HG03439 (cell line): ENCODE results near the gene PRR7.
A peak's percentile ranks its signal among the peaks of the same experiment; 100 is the strongest.

Experiments
- ATAC-seq: cut with Tn5 transposase; IDR thresholded peaks from one replicate; pipeline ENCODE4 v1.9.1; 2021; ENCODE audit warnings: mild to moderate bottlenecking, moderate library complexity; ENCODE audit not compliant: unreplicated experiment

The PRR7 gene

DNA sequence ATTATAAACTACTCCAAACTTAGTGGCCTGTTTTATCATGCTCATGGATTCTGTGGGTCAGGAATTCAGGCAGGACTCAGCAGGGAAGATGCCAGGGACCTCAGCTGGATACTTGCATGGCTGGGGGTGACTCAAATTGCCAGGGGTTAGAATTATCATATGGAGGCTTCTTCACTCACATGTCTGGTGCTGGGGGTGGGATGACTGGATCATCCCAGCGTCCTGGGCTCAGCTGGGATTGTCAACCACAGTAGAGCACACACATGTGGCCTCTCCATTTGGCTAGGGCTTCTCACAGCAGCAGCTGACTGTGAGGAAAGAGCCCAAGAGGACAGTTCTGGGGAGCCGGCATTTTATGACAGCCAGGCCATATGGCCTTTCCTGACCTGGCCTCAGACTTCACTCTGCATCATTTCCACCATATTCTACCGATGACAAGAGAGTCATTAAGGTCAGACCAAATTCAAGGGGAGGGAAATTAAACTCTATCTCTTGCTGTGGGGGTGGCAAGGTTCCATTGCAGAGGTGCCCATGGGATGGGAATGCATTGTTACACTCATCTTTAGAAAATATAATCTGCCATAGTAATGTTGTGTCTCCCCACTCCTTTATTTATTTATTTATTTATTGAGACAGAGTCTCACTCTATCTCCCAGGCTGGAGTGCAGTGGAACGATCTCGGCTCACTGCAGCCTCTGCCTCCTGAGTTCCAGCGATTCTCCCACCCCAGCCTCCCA is 25.4 kb upstream of the PRR7 start:
- ATAC-seq = no peak

DNA sequence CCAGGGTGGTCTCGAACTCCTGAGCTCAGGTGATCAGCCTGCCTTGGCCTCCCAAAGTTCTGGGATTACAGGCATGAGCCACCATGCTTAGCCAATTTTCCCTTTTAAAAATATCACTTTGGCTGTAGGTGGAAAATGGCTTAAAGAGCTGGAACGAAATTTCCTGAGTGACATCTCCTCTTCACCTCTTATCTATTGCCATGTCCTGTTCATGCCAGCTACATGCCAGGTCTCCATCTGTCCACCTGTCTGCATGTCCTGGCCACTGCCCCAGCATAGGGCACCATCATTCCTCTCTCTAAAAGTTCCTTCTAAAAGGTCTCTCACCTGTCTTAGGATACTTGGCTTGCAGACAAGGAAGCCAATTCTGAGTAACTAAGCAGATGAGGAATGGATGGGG is 22.9 kb upstream of the PRR7 start:
- no peak for ATAC-seq

DNA sequence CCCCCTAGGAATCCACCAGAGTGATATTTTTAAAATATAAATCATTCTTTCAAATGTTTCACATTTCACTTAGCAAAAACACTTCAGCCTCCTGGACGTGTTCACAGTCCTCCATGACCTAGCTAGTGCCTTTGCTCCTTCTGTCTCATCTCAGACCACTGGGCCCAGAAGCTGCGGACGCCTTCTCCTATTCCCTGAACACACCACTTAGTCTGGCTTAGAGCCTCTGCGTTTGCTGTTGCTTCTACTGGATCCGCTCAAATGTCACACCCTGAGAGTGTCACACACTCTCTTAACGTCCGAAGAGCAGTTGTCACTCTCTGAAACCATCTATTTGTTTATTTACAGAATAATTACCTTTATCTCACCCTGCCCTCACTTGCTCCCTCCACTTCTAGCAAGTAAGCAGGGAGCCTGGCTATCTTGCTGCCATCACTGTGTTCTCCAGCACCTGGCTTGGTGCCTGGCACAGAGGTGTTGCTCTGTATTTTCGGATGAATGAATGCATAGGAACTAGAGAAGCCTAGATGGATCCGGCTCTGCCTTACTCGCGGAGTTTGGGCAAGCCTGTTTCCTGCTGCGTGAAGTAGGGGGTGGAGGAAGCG is 21.3 kb upstream of the PRR7 start:
- ATAC-seq = no peak

DNA sequence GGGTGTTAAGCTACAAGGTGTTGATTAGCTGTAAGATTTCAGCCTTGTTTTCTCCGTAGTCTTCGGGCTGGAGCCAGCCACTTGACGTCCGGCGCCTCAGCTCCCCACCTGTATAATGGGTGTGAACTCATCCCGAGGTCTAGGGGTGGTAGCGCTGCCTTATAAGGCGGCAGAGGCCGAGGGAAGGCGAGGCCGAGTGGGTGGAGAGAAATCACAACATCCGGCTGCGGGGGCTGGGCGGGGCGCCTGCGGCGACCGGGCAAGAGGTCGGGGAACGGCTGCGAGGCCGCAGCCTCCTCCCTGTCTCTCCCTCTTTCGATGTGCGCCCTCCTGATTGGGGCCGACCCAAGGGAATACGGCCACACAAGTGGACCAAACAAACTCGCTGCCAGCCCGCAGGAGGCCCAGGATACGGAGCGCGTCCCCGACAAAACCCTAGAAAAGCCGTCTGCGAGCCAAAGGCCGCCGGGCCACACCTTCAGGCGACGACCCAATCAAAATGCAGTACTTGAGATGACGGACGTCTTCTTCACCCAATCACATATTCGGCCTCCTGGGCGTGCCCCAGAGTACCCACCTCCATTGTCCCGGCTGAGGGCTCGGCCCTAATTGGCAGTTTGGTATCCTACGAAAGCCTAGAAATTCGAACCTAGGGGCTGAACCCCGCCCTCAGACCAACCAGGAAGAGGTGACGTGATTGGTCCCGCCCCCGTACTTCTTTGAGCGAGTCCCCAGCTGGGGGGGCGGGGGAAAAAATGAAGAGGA is 20.6 kb upstream of the PRR7 start:
- ATAC-seq = peak; percentile 78

DNA sequence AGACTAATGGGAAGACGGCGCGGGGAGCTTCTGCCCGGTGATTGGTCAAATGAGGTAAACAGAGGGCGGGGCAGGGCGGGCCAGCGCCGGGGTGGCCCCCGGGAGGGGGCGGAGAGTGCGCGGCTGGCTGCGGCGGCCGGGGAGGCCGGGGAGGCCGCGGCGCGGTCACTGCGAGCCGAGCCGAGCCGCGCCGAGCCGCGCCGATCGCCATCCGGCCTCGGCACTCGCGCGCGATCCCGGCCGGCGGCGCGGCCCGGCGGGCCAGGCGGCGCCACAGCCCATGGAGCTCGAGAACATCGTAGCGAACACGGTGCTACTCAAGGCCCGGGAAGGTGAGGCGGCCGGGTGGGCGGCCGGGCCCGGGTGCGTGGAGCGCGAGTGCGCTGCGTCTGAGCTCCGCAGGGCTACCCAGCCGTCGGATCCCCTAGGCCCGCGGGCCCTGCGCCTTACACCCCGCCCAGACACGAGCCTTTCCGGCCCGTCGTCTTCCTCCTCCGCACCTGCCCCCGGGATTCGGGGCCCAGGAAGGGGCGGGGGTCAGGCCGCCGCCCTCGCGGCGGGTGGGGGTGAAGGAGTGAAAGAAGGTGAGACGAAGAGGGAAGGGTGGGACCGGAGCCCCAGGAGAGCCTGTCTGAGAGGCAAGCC is 19.9 kb upstream of the PRR7 start, which contains the start of gene GRK6:
TSS of gene GRK6 (plus strand) at position 111 of the 645 bp plus-strand sequence. CDS start at position 281, 170 bp downstream.
- peak; percentile 4 for ATAC-seq

DNA sequence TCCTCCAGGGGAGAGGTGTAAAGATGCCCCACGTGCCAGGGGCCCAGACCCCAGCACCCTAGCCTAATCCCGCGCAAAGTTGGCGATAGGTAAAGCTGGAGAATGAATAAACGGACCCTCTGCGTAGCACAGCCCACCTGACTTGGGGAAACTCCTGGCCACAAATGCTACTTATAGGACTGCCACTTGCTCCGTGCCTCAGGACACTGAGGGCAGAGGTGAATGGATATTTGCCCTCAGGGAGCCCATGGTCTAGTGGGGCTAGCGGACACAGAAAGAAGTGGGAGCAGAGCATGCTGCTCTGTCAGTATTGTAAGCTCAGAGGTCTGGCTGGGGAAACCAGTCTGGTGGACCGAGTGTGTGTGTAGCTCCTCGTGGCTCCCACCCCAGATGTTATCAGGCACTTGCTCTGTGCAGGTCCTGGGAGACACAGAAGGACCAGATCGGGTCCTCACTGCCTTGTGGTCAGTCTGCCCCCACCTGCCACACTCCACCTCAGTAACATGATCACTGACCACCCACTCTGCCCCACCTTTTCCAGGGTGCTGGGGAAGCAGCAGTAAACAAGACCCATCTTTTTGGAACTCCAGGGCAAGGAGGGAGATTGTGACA is 19.3 kb upstream of the PRR7 start:
- no peak for ATAC-seq

DNA sequence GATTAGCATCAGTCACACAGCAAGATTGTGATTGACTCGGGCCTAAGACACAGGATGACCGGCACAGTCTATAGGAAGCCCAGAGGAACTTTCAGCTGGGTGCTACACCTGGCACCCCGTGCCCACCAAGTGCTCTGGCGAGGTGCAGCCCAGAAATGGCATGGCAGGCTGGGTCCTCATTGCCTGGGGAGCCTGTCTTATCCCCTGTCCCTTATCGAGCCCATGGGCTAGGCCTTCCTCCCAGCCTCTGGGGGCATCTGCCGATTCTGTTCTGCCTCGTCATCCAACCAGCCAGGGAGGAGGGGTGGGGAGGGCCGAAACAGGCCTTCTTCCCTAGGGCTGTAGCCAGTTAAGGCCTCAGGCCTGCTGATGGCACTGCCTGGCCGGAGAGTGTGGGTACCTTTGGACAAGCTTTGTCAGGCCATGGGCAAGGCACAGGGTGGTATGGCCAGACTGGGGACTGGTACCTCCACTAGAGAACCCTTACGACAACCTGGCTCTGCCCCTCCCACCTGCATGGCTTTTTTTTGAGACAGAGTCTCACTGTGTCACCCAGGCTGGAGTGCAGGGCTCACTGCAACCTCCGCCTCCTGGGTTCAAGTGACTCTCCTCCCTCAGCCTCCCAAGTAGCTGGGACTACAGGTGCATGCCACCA is 18.6 kb upstream of the PRR7 start:
- ATAC-seq = no peak

DNA sequence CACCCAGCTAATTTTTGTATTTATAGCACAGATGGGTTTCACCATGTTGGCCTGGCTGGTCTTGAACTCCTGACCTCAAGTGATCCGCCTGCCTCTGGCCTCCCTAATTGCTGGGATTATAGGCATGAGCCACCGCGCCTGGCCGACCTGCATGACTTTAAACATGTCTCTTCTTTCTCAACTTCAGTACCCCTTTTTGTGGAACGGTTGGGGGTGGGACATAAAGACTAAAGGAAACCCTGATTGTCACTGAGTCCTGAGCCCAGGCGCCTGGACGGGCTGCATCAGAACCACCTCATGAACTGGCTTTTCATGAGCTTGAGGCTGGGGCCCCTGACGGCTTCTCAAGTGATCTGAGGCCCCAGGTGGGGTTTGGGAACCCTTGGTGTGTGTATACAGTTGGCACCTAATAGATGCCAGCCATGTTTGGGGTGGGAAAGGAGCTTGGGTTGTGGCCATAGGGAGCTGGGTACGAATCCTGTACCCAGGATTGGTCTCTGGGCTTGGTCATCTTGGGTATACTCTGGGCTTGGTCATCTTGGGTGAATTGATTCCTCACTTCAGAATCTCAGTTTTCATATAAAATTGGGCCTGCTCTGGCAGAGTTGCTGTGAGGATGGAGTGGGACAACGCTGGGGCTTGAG is 17.9 kb upstream of the PRR7 start:
- no peak for ATAC-seq

DNA sequence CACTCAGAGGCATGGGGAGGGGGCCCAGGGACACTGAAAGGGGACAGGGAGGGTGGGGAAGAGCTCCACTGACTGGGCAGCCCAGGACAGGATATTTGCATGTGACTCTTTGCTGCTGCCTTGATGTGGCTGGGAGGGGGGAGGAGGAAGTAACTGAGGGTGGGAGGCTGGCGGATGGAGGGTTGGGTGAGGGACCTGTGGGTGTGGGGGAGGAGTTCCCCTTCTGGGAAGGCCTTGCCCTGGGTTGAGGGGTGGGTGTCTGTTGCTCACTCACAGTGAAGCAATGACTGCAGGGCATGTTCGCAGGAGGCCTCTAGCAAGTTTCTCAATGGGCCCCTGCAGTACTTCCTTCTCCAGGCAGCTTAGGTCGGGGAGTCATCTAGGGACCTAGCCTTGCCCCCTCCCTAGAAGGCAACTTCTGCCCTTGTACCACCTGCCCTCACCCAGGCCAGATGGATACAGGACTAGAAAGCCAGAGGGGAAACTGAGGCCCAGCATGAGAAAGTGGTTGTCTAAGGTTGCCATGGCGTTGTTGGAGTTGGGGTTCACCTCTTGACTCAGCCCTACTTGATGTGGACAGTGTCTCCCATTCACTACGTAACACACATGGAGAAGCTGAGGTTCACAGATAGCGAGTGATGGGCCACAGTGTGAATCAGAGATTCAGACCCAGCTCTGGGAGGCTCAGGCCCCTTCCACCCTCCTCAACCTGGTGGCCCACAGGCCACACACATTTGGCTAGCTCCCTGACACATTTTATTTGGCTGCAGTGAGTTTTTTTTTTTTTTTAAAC is 17.2 kb upstream of the PRR7 start:
- ATAC-seq = no peak

DNA sequence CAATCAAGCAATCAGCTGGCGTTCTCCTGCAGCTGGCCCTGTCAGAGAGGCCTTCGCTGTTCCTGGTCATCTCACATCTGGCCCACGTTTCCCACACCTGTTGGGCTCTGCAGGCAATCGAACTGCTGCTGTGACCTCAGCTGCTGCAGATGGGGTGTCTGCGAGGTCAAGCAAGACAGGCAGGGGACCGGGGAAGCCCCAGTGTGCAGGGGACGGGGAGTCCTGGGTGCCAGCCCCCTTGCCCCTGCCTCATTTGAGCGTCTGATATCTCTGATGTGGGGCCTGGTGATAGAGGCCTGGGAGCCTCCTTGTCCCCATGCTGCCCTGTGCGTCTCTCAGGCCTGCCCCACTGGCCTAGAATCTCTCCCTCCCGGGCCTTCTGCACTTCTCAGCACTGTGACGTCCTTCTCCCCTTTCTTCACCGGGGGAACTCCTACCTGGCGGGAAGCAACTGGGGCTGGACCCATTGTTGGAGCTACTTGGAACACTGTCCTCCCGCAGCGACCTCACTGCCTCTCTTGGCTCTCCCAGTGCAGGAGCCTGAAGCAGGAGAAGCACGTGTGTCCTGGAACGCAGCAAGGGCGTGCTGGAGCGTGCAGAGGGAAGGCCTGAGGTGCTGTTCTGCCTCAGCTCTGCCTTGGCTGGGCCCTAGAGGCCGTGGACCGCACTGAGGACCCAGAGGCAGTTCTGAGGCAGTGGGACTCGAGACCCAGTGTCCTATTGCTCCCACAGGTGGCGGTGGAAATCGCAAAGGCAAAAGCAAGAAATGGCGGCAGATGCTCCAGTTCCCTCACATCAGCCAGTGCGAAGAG is 16.3 kb upstream of the PRR7 start:
- no peak for ATAC-seq

DNA sequence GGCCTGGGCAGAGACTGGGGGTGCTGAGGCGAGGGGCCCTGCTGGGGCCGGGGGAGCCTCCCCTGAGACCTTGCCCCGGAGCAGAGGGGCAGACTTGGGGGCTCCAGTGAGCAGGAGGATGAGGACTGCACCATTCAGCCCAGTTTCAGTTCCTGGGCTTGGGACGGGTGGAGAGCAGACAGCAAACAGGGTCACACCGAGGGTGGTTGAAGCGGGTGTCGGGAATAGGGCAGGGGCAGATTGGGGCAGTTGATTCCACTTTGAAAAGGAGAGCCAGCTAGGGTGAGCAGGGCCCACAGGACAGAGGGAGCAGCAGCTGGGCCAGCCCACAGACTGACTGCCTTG is 15.7 kb upstream of the PRR7 start:
- no peak for ATAC-seq

DNA sequence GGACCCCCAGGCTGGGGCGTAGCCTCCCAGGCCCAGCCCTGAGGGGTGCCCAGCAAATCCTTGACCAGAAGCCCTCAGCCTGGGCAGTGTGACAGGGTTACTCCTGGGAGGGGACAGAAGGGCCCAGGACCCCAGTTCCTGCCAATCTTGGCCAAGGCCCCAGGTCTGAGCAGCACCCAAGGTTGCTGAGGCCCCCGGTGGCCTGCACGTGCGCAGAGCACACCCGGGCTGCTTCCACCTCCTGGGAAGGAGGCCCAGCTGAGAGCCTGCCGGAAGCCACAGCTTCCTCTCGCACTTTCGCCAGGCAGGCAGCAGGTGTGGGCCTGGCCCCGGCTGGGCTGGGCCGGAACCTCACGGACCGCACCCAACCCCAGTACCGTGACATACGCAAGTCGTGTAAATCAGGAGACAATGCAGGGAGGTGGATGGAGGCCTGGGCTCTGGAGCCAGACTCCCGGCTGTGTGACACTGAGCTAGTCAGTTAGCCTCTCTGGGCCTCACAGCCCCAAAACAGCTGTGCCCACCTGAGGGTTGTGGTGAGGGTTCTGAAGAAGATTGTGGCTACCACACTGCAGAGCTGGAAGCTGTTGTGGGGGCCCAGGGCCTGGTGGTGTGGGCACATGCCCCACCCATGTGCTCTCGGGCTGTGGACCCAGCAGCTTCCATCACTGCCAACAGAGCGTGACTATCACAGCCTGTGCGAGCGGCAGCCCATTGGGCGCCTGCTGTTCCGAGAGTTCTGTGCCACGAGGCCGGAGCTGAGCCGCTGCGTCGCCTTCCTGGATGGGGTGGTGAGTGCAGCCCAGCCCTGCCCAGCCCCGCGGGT is 15.1 kb upstream of the PRR7 start:
- ATAC-seq = peak; percentile 33

DNA sequence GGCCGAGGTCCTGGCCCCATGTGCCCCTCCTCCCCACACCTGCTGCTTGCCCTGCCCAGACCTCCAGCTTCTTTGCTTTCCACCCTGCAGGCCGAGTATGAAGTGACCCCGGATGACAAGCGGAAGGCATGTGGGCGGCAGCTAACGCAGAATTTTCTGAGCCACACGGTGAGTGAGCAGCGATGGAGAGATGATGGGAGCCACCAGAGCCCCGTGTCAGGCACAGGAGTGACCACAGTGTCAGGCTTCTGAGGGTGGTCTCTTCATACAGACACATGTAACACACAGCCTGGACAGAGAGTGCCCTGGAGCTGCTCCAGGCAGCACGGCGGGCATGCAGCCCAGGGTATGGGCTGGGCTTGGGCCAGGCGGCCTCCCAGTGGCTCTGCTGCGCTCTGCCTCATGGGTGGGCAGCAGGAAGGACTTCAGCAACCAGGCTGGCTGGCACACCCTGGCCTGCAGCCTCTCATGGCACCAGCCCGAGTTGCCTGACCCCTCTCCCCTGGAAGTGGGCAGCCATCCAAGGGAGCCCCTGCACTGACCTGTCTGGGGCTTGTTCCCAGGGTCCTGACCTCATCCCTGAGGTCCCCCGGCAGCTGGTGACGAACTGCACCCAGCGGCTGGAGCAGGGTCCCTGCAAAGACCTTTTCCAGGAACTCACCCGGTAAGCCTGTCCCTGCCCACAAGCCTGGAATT is 14.3 kb upstream of the PRR7 start:
- ATAC-seq = no peak

DNA sequence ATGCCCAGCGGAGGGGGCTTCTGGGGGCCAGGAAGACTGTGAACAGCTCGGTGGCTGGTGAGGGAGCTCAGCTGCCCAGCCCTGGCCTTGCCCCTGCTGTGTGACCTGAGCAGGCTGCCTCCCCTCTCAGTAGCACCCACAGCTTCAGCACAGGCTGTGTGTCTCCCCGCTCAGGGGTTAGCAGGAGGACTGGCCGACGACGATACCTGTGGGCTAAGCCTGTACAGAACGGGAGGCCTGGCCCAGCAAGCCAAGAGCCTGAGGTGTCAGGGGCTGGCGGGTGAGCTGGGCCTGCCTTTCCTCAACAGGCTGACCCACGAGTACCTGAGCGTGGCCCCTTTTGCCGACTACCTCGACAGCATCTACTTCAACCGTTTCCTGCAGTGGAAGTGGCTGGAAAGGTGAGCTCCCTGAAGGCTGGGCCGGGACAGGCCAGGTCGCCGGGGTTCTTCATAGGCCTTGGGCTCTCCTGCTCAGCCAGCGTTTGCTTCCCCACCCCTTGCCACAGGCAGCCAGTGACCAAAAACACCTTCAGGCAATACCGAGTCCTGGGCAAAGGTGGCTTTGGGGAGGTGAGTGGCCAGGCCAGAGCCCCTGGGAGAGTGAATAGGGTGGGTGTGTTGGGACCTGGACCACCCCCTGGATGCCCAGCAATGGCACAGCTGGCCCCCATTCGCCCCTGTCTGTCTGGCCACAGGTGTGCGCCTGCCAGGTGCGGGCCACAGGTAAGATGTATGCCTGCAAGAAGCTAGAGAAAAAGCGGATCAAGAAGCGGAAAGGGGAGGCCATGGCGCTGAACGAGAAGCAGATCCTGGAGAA is 13.6 kb upstream of the PRR7 start:
- no peak for ATAC-seq

DNA sequence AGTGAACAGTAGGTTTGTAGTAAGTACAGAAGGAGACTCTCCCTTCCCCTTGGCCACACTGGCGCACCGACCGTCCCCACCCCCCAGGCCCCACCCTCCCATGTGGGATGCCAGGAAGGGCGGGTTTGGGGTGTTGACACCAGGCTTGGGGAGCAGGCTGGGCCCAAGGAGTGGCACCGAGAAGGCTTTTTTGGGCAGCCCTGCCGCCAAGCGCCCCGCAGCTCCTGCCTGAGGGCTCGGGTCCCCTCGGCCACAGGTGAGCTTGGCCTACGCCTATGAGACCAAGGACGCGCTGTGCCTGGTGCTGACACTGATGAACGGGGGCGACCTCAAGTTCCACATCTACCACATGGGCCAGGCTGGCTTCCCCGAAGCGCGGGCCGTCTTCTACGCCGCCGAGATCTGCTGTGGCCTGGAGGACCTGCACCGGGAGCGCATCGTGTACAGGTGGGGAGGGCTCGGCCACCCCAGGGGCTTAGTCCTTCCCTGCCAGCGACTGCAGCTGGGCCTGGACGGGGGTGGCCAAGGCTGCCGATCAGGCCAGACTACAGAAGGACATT is 12.9 kb upstream of the PRR7 start:
- no peak for ATAC-seq

DNA sequence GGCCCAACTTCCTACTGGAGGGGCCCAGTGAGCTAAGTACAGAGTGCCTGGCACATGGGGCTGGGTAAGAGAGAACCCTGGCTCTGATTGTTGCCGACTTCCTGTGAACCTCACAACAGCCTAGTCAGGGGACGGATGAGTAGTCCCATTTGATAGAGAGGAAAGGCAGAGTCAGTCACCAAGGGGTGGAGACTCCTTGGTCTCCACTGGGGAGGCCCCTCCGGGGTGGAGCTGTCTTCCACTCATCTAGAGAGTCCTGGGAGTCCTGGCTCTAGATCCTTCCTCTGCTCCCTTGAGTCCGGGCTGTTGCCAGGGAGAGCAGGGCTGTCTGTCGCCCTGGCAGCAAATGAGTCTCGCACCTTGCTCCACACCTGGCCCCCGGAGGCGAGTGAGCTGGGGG is 12.2 kb upstream of the PRR7 start:
- no peak for ATAC-seq
